DMS 273 (cell line): ENCODE results near the gene IQCN.

Experiments
- DNase-seq: peaks from one replicate; lab custom pipeline; 2025; ENCODE audit not compliant: unreplicated experiment; lab: John Stamatoyannopoulos, UW

Gene IQCN

GRCh38 chr19:18274219-18274780 lies at the start of gene IQCN:
TSS of gene IQCN (minus strand) at chr19:18274452. CDS start at chr19:18269478, 4,974 bp downstream.
- peak; percentile 50 for DNase-seq

DNA sequence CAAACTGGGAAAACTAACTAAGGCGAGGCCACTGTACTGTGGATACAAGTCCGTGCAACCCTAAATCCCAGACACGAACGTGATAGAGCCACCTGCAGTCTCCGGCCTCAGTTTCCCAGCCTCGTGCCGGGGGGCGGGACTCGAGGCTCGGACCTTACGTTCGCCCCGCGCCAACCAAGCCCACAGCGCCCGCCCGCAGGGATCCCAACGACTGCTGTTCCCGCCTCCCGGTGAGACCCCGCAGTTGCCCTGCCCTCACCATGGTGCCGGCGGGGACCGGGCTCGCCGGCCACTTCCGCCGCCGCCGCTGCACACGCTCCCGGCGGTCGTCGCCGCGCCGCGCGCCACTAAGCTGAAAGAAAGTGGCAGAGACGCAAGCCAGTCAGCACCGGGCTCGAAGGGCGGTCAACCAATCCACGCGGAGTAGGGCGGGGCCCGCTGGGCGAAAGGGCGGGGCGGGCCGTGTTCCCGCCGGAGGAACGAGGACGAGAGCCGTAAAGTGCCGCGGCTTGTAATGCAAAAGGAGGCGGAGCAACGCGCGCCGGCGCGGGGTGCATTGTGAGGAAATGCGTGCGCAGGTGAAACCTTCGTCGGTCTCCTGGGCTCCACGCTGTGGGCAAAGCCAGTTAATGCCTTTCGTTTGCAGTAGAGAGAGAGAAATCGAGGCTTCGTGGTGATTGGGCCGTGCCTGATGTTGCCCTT lies 48.7 kb upstream of the IQCN start, which contains the start of gene LSM4:
Gene LSM4, minus strand, starts transcription at position 318 of the 702 bp plus-strand sequence. Its CDS starts 56 bp downstream, at position 262.
- peak; percentile 100 for DNase-seq

DNA sequence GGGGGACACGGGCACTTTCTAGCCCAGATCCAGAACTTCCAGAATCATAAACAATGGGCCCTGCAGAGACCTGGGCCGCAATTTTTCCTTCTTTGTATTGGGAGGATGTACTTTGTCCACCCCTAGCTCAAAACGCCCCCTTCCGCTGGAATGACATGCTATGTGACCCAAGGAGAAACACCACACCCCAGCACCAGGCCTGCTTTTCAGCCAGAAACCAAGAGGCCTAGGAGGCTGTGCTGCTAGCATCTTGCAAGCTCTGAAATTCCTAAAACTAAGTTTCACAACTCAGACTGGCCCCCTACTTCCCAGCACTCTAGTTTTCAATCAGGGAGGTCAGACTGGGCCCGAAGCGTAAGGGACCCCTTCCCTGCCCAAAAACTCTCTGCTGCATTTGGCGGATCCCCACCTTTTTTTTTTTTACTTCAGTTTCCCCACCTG lies 48.1 kb upstream of the IQCN start:
- peak; percentile 77 for DNase-seq

- no peak for DNase-seq
Observed at GRCh38 chr19:18321734-18322102, 47.5 kb upstream of the IQCN start.

- DNase-seq: no peak
Observed at GRCh38 chr19:18320865-18321733, 46.8 kb upstream of the IQCN start.

- no peak for DNase-seq
Observed at GRCh38 chr19:18319591-18320135, 45.4 kb upstream of the IQCN start.

DNA sequence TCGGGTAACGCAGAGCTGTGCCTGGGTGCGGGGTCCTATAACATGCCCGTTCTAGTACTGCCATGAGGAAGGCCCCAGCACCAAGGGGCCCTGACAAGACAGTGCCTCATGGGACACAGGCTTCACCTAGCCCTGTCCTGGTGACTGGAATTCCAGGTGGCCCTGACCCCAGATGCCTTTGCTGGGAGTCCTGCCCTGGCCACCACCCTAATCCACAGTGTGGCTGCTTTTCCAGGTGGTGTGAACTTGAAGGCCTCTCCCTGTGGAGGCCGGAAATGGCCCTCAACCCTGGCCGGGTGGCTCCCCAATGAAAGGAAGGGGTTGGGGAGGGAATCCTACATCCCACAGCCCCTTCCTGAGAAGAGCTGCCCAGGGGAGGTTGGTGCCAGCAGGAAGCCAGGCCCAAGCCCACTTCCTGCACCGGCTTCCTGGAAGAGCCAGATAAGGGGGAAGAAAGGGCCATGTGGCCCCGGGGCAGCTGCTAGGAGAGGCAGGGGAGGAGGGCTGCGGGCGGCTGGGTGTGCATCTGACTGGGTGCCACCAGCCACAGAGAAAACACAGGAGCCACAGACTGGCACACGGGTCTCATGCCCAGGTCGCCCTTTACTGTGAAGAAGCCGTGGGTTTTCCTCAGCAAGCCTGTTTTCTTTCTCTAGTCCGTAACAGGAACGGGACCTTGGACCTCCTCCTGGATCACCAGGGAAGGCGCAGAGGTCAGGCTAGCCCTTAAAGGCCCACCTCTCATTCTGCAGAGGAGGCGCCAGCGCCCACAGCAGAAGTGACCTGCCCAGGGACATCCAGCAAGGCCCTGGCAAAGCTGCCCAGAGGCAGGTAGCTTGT lies 43.9 kb upstream of the IQCN start:
- no peak for DNase-seq

- no peak for DNase-seq
Observed at GRCh38 chr19:18313398-18313797, 39.1 kb upstream of the IQCN start.

DNA sequence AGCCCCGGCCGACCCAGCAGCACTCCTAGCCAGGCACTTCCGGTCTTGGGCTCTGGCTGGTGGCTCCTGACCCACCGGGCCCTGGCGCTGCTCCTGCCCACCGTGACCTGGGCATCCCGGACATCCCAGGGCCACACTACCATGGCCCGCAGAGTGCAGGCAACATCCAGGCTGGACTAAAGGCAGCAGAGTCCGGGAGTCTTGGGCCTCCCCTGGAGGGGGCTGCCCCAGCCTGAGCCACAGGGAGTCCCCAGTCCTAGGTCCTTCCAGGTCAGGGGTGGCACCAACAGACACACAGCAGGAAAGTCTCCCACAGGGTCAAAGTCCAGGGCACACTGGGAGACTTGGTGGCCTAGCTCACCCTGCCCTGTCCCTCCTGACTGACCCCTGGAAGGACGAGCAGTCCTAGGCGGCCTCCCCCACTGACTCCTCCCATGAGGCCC lies 37.9 kb upstream of the IQCN start:
- DNase-seq: no peak

DNA sequence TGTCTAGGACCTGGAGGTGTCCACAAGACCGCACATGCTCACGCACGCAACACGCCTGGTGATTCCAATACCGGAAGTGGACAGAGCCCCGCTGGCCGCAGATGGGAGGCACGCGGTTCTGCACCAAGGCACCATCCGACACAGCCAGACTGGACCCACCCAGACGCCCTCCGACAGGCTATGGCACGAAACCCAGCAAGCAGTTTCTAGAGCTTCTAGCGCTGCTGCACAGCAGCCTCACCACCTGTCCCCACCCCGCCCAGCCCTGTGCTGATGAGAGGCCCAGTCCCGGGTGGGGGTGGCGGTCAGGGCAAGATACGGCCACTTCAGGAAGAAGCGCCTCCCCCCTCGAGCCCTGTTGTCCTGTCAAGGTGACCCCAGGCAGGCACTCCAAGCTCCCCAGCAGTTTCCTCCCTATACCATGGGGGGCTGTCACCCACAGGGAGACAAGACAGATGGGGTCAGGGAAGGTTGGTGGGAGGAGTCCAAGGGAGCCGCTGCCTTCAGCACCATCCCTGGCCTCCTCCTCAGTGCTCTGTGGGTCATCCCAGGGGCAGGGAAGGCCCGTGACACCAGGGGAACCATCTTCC lies 37.3 kb upstream of the IQCN start:
- DNase-seq: no peak

- DNase-seq: no peak
Observed at GRCh38 chr19:18310966-18311365, 36.7 kb upstream of the IQCN start.

DNA sequence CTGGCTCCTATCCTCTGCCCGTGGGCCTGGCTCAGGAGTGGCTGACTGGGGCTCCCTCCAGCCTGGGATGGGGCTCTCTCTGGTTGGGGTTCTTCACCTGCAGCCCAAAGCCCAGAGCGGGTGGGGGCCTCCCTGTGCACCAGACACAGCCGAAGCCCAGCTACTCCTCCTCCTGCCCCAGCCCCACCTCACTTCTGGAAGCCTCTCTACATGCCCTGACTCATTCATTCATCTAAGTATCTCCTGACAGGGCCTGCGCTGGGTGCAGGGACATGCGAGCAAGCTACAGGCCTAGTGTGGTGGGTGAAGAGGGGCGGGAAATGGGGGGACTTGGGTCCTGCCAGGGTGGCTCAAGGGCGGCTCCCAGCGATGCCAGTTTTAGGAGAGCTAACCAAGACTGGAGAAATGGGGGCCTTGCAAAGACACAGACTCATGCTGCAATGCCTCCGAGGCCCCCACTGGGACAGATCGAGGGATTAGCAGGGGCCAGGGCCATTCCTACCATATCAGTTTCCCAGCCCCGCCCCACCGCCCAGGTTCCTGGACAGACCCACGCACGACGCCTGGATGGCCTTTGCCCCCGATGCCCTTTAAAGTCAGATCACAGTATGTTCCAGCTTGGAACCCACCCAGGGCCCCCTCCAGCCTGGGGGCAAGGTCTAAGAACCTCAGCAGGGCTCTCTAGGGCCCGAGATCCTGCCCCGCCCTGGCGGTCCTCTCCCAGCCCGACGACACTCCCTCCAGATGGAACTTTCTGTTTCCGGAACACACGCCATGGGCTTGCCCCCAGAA lies 36.1 kb upstream of the IQCN start:
- DNase-seq: no peak

DNA sequence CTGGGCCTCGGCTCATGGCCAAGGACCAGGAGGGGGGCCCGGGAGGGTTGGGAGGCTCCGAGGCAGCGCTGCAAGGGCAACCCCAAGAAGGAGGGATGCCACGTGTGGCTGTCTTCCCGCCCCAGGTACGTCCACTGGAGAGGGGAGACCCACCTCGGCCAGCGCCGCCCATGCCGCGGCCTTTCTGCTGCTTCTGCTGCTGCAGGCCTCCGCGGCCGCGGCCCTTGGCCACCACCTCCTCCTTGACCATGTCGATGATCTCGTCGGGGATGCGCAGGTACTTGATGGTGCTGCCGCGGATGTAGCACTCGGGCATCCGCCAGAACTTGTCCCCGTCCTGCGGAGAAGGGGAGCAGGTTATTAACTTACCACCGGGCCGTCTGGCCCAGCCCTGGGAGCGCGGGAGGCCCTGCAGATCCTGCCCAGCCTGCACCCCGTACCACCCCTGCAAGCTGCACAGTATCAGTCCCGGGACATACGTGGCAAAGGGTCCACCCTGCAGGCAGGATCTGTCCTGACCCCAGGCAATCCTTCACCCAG lies 35.3 kb upstream of the IQCN start:
- no peak for DNase-seq

DNA sequence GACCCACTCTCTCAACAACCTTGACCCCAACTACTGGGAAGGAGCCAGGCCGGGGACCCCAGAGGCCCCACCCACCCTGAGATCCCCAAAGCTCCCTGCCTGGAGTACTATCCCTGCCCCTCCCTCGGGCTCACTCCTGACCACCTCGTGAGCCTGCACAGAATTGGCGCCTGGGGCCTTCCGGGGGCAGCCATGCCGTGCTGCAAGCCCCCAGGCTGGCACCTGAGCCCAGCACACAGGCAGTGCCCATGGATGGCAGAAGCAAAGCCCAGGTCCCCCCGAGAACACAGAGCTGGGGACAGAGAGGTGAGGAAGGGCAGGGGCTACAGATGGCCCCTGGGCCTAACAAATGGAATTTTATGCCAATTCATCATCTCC lies 34.7 kb upstream of the IQCN start:
- no peak for DNase-seq

GRCh38 chr19:18308051-18308947 lies 34.0 kb upstream of the IQCN start:
- no peak for DNase-seq

DNA sequence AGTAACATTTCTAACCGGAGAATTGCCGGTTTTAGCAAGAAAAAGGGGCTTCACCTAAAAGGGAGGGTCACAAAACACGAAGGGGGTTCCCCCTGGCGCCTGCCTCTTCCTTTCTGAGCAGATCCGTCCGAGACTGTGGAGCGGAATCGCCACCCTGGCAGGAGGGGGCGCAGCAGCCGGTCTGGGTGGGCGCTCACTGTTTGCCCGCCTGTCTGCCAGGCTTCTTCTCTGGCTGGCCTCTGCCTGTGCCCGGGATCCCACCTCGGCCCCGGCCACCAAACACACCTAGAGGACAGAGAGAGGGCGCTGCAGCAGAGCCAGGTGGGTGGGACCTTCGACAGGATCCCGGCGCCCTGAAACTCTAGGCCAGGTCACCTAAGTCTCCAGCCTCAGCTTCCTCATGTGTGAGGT lies 33.0 kb upstream of the IQCN start:
- DNase-seq: no peak

- no peak for DNase-seq
Observed at GRCh38 chr19:18306888-18307260, 32.6 kb upstream of the IQCN start.

GRCh38 chr19:18306209-18306887 lies 32.1 kb upstream of the IQCN start:
- DNase-seq: no peak
